CD4-positive, alpha-beta memory T cell (primary cell): ENCODE data around the gene CLDN1. TPM values are rescaled to one million over a fixed set of nuclear protein-coding genes. Genes with fewer than 3 reads are reported as not detected.

Experiments
- CTCF ChIA-PET: fragments of 350-600 bp; sonication (Branson Sonifier 250); formaldehyde crosslinking; loops from one replicate; lab custom pipeline; 2021; ENCODE audit warnings: inconsistent platforms; ENCODE audit not compliant: partially characterized antibody; lab: Charles Lee
- POLR2A ChIA-PET: fragments of 350-600 bp; sonication (Branson Sonifier 250); formaldehyde crosslinking; loops from one replicate; lab custom pipeline; 2021; ENCODE audit not compliant: partially characterized antibody; lab: Charles Lee
- DNase-seq, 5 donors: peaks; one replicate each; pipeline versions ENCODE4 v3.0.0 to v3.0.0-alpha.2; 2020 to 2022; ENCODE audit warnings: mixed read lengths in 1 of 5
- H3K27ac ChIP-seq: one replicate; pipeline ENCODE4 v1.7.0; 2013; ENCODE audit warnings: low read depth, low read length
- H3K27me3 ChIP-seq: 2 replicates; pipeline ENCODE4 v1.7.0; 2013; ENCODE audit warnings: mild to moderate bottlenecking, low read length, moderate library complexity; ENCODE audit not compliant: insufficient read depth
- H3K36me3 ChIP-seq: 2 replicates; pipeline ENCODE4 v1.7.0; 2013; ENCODE audit warnings: mild to moderate bottlenecking, low read length, moderate library complexity; ENCODE audit not compliant: insufficient read depth
- H3K4me1 ChIP-seq: 2 replicates; pipeline ENCODE4 v1.7.0; 2013; ENCODE audit warnings: mild to moderate bottlenecking, low read length, moderate library complexity; ENCODE audit not compliant: insufficient read depth
- H3K4me3 ChIP-seq, 2 donors: one replicate each; pipeline ENCODE4 v1.7.0; 2013; ENCODE audit warnings: low read length in 2 of 2, mild to moderate bottlenecking in 1 of 2
- H3K9me3 ChIP-seq, 2 donors: one replicate each; pipeline ENCODE4 v1.7.0; 2013; ENCODE audit warnings: low read length in 2 of 2, control low read depth in 1 of 2; ENCODE audit not compliant: control insufficient read depth in 1 of 2
- H3K27ac Mint-ChIP-seq, 7 donors: one replicate each; pipeline ENCODE4 v1.8.0; 2020 to 2021; ENCODE audit warnings: mixed read lengths in 7 of 7, mild to moderate bottlenecking in 6 of 7, inconsistent platforms in 3 of 7, moderate library complexity in 3 of 7
- H3K27me3 Mint-ChIP-seq, 2 donors: one replicate each; pipeline ENCODE4 v1.8.0; 2020 to 2021; ENCODE audit warnings: mixed read lengths in 2 of 2
- H3K36me3 Mint-ChIP-seq, 2 donors: one replicate each; pipeline ENCODE4 v1.8.0; 2020 to 2021; ENCODE audit warnings: mixed read lengths in 2 of 2, inconsistent platforms in 1 of 2, mild to moderate bottlenecking in 1 of 2
- H3K4me1 Mint-ChIP-seq, 4 donors: one replicate each; pipeline ENCODE4 v1.8.0; 2020 to 2021; ENCODE audit warnings: mixed read lengths in 4 of 4, mild to moderate bottlenecking in 1 of 4
- H3K4me3 Mint-ChIP-seq, 8 donors: one replicate each; pipeline ENCODE4 v1.8.0; 2020 to 2021; ENCODE audit warnings: mixed read lengths in 8 of 8, mild to moderate bottlenecking in 7 of 8, moderate library complexity in 6 of 8, inconsistent platforms in 3 of 8
- H3K9me3 Mint-ChIP-seq, 8 donors: one replicate each; pipeline ENCODE4 v1.8.0; 2020 to 2021; ENCODE audit warnings: mixed read lengths in 8 of 8, mild to moderate bottlenecking in 5 of 8, inconsistent platforms in 3 of 8, moderate library complexity in 1 of 8
- intact Hi-C: fragments of 100-400 bp; cut with micrococcal nuclease; formaldehyde crosslinking; loops from one replicate; pipeline ENCODE4 v1.15.1; 2023
- polyA plus RNA-seq, 2 donors: library from polyadenylated mRNA; unstranded; fragments of 300-500 nt; fragmentation: Illumina TruSeq; gene quantifications; one replicate each; pipeline ENCODE4 v1.2.3, GENCODE V29; 2021
- total RNA-seq, 2 experiments: library from RNA; stranded (reverse); gene quantifications; one replicate each; pipeline ENCODE4 v1.2.3, GENCODE V29; 2021

CLDN1 gene
- total and polyA plus RNA-seq, 4 experiments from 2014 or later = not detected

DNA sequence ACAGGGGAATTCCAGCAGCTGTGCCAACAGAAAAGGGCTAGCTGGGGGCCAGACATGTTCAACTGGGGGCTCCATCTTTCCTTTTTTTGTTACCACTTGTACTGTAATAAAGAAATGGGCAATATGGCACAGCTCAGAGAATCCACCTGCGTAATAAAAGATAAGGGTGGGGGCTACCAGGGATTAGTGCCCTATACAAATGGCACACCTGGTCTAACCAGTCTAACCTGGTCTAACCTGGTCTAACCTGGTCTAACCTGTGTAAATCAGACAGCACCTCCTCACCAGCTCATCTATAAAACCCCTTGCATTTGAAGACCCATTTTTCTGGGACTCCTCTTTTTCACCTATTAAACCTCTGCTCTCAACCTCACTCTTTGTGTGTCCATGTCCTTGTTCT, 39.5 kb upstream of the CLDN1 start:
- Mint-ChIP-seq H3K27me3 (peaks cover 0 to 1% of the 10 kb centered on the region in 2 donors), H3K36me3 (no peaks in the 10 kb centered on the region), H3K4me3 (no peak overlapping the region), H3K27ac (no peak overlapping the region), H3K9me3 (peaks cover 0 to 2% (median 0%) of the 10 kb centered on the region in 8 donors), H3K4me1 (no peaks in the 10 kb centered on the region)
- intact Hi-C loops = no loop called here
- ChIA-PET POLR2A (no interaction called here), CTCF (no interaction called here)
- H3K4me3 ChIP-seq = no peak overlapping the region
- no peaks in the 10 kb centered on the region for H3K4me1 ChIP-seq
- H3K36me3 ChIP-seq = no peaks in the 10 kb centered on the region
- H3K27me3 ChIP-seq = no peaks in the 10 kb centered on the region
- DNase-seq = no peak
- H3K9me3 ChIP-seq = no peaks in the 10 kb centered on the region
- H3K27ac ChIP-seq = no peak overlapping the region

DNA sequence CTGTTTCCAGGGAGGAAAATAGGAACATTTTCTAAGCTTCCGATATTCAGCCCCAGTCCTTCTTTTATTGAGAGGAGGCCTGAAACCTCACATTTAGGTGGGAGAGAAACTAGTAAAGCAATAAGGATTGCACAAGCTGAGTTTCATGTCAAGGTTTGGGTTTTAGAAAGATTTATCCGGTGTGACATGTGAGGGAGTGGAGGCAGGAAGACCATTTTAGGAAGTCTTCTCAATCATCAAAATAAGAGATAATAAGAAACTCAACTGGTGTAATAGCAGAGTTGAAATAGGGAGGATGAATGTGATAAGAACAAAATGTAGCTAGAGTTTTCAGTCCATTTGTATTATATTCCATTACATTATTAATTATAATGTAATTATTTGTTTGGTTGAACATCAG, 38.0 kb upstream of the CLDN1 start:
- no peak overlapping the region for H3K4me3 ChIP-seq
- intact Hi-C loops = no loop called here
- H3K4me1 ChIP-seq = no peaks in the 10 kb centered on the region
- no peaks in the 10 kb centered on the region for H3K27me3 ChIP-seq
- H3K4me1 Mint-ChIP-seq = no peaks in the 10 kb centered on the region
- no peak overlapping the region for H3K27ac Mint-ChIP-seq
- POLR2A ChIA-PET = no interaction called here
- H3K36me3 Mint-ChIP-seq = no peaks in the 10 kb centered on the region
- H3K27me3 Mint-ChIP-seq = peaks cover 0 to 1% of the 10 kb centered on the region in 2 donors
- no peaks in the 10 kb centered on the region for H3K36me3 ChIP-seq
- no peaks in the 10 kb centered on the region for H3K9me3 Mint-ChIP-seq
- no peak overlapping the region for H3K4me3 Mint-ChIP-seq
- no peaks in the 10 kb centered on the region for H3K9me3 ChIP-seq
- no peak for DNase-seq
- CTCF ChIA-PET = interaction anchor here (0.7 kb wide), 1 partner anchor 38 kb away, joined by 4 read pairs; the partner anchor contains the start of gene CLDN1
- H3K27ac ChIP-seq = no peak overlapping the region

DNA sequence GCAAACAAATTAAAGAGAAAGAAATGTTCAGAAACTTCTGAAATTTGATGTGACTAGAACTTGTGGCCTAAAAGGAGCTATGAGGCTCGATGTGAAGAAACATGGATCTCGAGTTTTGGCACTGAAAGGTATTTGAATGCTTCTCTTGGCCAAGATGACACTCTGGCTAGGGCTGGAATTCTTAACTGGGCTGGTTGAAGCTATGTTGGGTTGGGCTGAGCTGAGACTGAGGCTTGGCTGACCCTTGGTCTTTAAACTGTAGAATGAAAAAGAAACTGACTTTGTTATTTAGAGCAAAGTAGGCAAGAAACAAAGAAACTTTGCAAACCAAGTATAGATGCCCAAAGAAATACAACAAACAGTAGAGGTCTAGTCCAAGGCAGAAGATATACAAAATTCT, 37.6 kb upstream of the CLDN1 start:
- Histone ChIP-seq H3K4me1 (no peaks in the 10 kb centered on the region), H3K36me3 (no peaks in the 10 kb centered on the region), H3K9me3 (no peaks in the 10 kb centered on the region), H3K27ac (no peak overlapping the region), H3K4me3 (no peak overlapping the region), H3K27me3 (no peaks in the 10 kb centered on the region)
- CTCF ChIA-PET = no interaction called here
- Mint-ChIP-seq H3K4me3 (no peak overlapping the region), H3K27ac (no peak overlapping the region), H3K27me3 (peaks cover 0 to 1% of the 10 kb centered on the region in 2 donors), H3K9me3 (no peaks in the 10 kb centered on the region), H3K36me3 (no peaks in the 10 kb centered on the region), H3K4me1 (no peaks in the 10 kb centered on the region)
- intact Hi-C loops = no loop called here
- POLR2A ChIA-PET = no interaction called here
- DNase-seq = no peak

DNA sequence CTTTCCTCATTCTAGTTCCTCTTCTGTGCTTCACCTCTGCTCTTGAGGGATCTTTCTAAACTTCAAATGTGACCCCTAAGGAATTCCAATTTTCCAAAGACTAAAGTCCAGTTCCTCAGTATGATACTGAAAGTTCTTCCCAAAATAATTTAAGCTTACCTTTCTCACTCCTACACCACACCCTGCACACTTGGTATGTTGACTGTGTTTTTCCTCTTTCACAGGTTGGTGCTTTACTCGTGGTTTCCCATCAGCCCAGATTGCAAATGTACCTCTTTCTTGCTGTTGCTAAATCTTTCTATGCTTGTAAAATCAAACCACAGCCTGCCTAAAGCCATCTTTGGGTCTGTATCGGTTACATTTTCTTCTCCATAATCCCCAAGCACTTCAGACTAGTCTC, 35.2 kb upstream of the CLDN1 start:
- no peak overlapping the region for H3K4me3 Mint-ChIP-seq
- H3K4me1 Mint-ChIP-seq = no peaks in the 10 kb centered on the region
- H3K27me3 Mint-ChIP-seq = peaks cover 0 to 1% of the 10 kb centered on the region in 2 donors
- CTCF ChIA-PET = no interaction called here
- Histone ChIP-seq H3K27ac (no peak overlapping the region), H3K4me3 (no peak overlapping the region), H3K9me3 (no peaks in the 10 kb centered on the region), H3K36me3 (no peaks in the 10 kb centered on the region), H3K27me3 (no peaks in the 10 kb centered on the region), H3K4me1 (no peaks in the 10 kb centered on the region)
- POLR2A ChIA-PET = no interaction called here
- H3K9me3 Mint-ChIP-seq = no peaks in the 10 kb centered on the region
- no peak for DNase-seq
- H3K27ac Mint-ChIP-seq = no peak overlapping the region
- H3K36me3 Mint-ChIP-seq = no peaks in the 10 kb centered on the region
- intact Hi-C loops = no loop called here

DNA sequence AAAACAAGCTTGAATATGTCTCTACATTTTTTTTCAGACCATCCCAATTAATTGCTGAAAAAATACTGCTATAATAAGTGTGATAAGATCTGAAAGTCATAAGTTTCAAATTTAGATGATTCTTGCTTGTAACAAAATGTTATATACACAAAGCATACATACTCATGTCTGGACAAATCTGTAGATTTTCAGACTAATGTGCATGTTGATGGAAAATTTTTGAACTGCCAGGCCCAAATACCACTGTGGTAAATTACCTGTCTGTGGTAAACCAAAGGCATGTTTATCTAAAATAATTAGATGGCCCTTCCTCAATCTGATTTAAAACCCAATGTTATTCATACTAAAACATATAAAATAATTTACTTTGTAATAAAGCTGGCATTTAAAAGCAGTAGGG, 34.0 kb upstream of the CLDN1 start:
- Mint-ChIP-seq H3K27ac (no peak overlapping the region), H3K9me3 (no peaks in the 10 kb centered on the region)

DNA sequence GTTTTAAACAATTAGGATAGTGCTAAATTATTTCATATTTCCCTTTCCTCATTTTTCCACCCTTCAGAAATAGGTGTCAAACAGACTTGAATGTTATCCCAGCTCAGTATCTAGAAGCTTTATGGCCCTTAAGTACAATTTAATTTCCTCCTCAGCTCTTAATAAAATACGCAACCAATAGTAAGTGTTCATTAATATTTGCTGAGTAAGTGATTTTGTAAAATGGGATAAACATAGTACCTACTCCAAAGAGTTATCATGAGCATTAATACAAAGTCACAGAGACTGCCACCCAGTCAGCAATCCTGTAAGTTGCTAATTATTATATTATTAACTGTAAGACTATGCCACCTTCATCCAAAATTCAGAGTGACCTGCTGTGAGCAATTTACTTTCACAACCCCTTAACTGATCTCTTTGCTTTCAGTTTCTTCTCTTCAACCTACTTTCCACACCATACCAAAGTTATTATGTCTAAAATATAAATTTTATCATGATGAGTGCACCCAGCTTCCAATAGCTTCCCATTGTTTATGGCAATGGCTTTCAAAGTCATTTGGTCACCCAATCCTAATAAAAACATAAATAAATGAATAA, 30.7 kb upstream of the CLDN1 start:
- peaks cover 0 to 4% (median 0%) of the 10 kb centered on the region in 8 donors for H3K9me3 Mint-ChIP-seq
- no peak overlapping the region for H3K27ac ChIP-seq
- no peaks in the 10 kb centered on the region for H3K4me1 Mint-ChIP-seq
- no peaks in the 10 kb centered on the region for H3K9me3 ChIP-seq
- no peak overlapping the region for H3K4me3 Mint-ChIP-seq
- intact Hi-C loops = no loop called here
- no peaks in the 10 kb centered on the region for H3K27me3 Mint-ChIP-seq
- no peaks in the 10 kb centered on the region for H3K36me3 ChIP-seq
- no peak for DNase-seq
- no peaks in the 10 kb centered on the region for H3K36me3 Mint-ChIP-seq
- ChIA-PET CTCF (no interaction called here), POLR2A (no interaction called here)
- no peak overlapping the region for H3K4me3 ChIP-seq
- H3K4me1 ChIP-seq = no peaks in the 10 kb centered on the region
- H3K27ac Mint-ChIP-seq = no peak overlapping the region
- H3K27me3 ChIP-seq = no peaks in the 10 kb centered on the region

More for the DNA sequence above, 34.0 kb upstream of the CLDN1 start:
- Histone ChIP-seq H3K27ac (no peak overlapping the region), H3K36me3 (no peaks in the 10 kb centered on the region), H3K4me3 (no peak overlapping the region), H3K4me1 (no peaks in the 10 kb centered on the region), H3K9me3 (no peaks in the 10 kb centered on the region), H3K27me3 (no peaks in the 10 kb centered on the region)
- POLR2A ChIA-PET = no interaction called here
- intact Hi-C loops = no loop called here
- no peak overlapping the region for H3K4me3 Mint-ChIP-seq
- no peaks in the 10 kb centered on the region for H3K4me1 Mint-ChIP-seq
- peaks cover 0 to 1% of the 10 kb centered on the region in 2 donors for H3K27me3 Mint-ChIP-seq
- DNase-seq = no peak
- CTCF ChIA-PET = no interaction called here
- no peaks in the 10 kb centered on the region for H3K36me3 Mint-ChIP-seq

DNA sequence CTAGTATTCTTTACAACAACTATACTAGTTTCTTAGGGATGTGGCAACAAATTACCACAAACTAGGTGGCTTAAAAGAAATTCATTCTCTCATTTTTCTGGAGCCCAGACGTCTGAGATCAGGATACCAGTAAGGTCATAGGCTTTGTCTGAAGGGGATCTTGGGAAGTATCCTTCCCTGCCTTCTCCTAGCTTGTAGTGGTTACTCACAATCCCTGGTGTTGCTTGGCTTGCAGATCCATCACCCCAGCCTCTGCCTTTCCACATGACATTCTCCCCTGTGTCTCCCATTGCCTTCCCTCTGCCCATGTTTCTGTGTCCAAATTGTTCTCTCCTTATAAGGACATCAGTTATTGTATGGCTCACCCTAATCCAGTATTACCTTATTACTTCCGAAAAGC, 24.3 kb upstream of the CLDN1 start:
- DNase-seq = no peak
- H3K4me3 Mint-ChIP-seq = no peak overlapping the region
- Histone ChIP-seq H3K4me3 (no peak overlapping the region), H3K9me3 (no peaks in the 10 kb centered on the region), H3K27ac (no peak overlapping the region), H3K4me1 (no peaks in the 10 kb centered on the region), H3K36me3 (no peaks in the 10 kb centered on the region), H3K27me3 (no peaks in the 10 kb centered on the region)
- H3K4me1 Mint-ChIP-seq = peaks cover 0 to 1% (median 0%) of the 10 kb centered on the region in 4 donors
- H3K36me3 Mint-ChIP-seq = no peaks in the 10 kb centered on the region
- H3K27me3 Mint-ChIP-seq = peaks cover 5 to 7% of the 10 kb centered on the region in 2 donors
- peaks cover 0 to 5% (median 0%) of the 10 kb centered on the region in 8 donors for H3K9me3 Mint-ChIP-seq
- POLR2A ChIA-PET = no interaction called here
- H3K27ac Mint-ChIP-seq = no peak overlapping the region
- CTCF ChIA-PET = no interaction called here
- intact Hi-C loops = no loop called here
